DND-41 (cell line): ENCODE results near the gene FAM168A.

Experiments
- ATAC-seq: fragments of 200-7000 bp; cut with Tn5 transposase; 3 replicates; pipeline ENCODE4 v1.9.1; 2021; ENCODE audit warnings: low read depth; ENCODE audit not compliant: insufficient read depth
- DNase-seq: peaks from one replicate; pipeline ENCODE4 v3.0.0-alpha.2; 2020
- H2AFZ ChIP-seq: 2 replicates; pipeline ENCODE4 v1.6.0; 2012; ENCODE audit warnings: low read depth, low read length
- H3K27ac ChIP-seq: 2 replicates; pipeline ENCODE4 v1.5.1; 2012; ENCODE audit warnings: low read length, inconsistent platforms
- H3K27me3 ChIP-seq: fragments of 200-600 bp; sonication (generic); 2 replicates; pipeline ENCODE4 v1.6.0; 2012; ENCODE audit warnings: low read length, mild to moderate bottlenecking, inconsistent platforms; ENCODE audit not compliant: insufficient read depth, poor library complexity
- H3K36me3 ChIP-seq: 2 replicates; pipeline ENCODE4 v1.5.1; 2012; ENCODE audit warnings: low read length, inconsistent platforms; ENCODE audit not compliant: insufficient read depth
- H3K4me1 ChIP-seq: 2 replicates; pipeline ENCODE4 v1.5.1; 2012; ENCODE audit warnings: mild to moderate bottlenecking, low read length; ENCODE audit not compliant: insufficient read depth
- H3K4me2 ChIP-seq: 2 replicates; pipeline ENCODE4 v1.6.0; 2012; ENCODE audit warnings: mild to moderate bottlenecking, moderate library complexity, low read length, inconsistent platforms; ENCODE audit not compliant: insufficient read depth
- H3K4me3 ChIP-seq, 2 experiments: fragments of 200-600 bp in 1 of 2; shearing (Covaris generic) in 1 of 2; 2 replicates each; pipeline ENCODE4 v1.5.1; 2012 to 2016; ENCODE audit warnings: inconsistent platforms in 2 of 2, low read length in 2 of 2, mild to moderate bottlenecking in 2 of 2, low read depth in 1 of 2, moderate library complexity in 1 of 2
- H3K79me2 ChIP-seq: 2 replicates; pipeline ENCODE4 v1.6.0; 2012; ENCODE audit warnings: low read length, inconsistent platforms; ENCODE audit not compliant: insufficient read depth
- H3K9ac ChIP-seq: 2 replicates; pipeline ENCODE4 v1.6.0; 2012; ENCODE audit warnings: low read depth, mild to moderate bottlenecking, inconsistent platforms, low read length, moderate library complexity
- H3K9me3 ChIP-seq: 2 replicates; pipeline ENCODE4 v1.5.1; 2012; ENCODE audit warnings: low read length, moderate library complexity, mild to moderate bottlenecking, inconsistent platforms; ENCODE audit not compliant: insufficient read depth, severe bottlenecking
- H4K20me1 ChIP-seq: 2 replicates; pipeline ENCODE4 v1.6.0; 2012; ENCODE audit warnings: low read length; ENCODE audit not compliant: insufficient read depth
- EZH2 ChIP-seq: IDR thresholded peaks from 3 replicates; pipeline ENCODE4 v1.6.1; 2012; ENCODE audit warnings: borderline replicate concordance, low read depth, mild to moderate bottlenecking, moderate library complexity, low read length, inconsistent platforms; ENCODE audit not compliant: severe bottlenecking
- TF ChIP-seq, protein P1 (sequence below): IDR thresholded peaks from 2 replicates; pipeline ENCODE4 v1.5.1; 2012; ENCODE audit warnings: borderline replicate concordance, low read length, moderate library complexity, mild to moderate bottlenecking; ENCODE audit not compliant: poor library complexity, severe bottlenecking; ENCODE audit errors: extremely low read depth

FAM168A gene

GRCh38 chr11:73393011-73393380 is 204.9 kb downstream of the FAM168A start:
- Histone ChIP-seq H3K27me3 (no peaks in the 10 kb centered on the region), H4K20me1 (peaks cover 56% of the 10 kb centered on the region)

GRCh38 chr11:73392108-73393010 is 205.6 kb downstream of the FAM168A start:
- no peaks in the 10 kb centered on the region for H3K4me1 ChIP-seq
- peaks cover 72% of the 10 kb centered on the region for H3K36me3 ChIP-seq
- ATAC-seq = no peak

More at GRCh38 chr11:73393011-73393380, 204.9 kb downstream of the FAM168A start:
- Histone ChIP-seq H3K4me2 (no peak overlapping the region), H3K79me2 (peaks cover 26% of the 10 kb centered on the region), H2AFZ (no peak overlapping the region), H3K36me3 (peaks cover 78% of the 10 kb centered on the region), H3K9ac (no peak overlapping the region), H3K9me3 (no peaks in the 10 kb centered on the region), H3K27ac (no peak overlapping the region), H3K4me3 (no peak overlapping the region), H3K4me1 (no peaks in the 10 kb centered on the region)
- no peak for TF ChIP-seq EZH2
- DNase-seq (no peak), ATAC-seq (0 out of 3 replicates have a peak, but pooled peaks have one; percentile 2)

DNA sequence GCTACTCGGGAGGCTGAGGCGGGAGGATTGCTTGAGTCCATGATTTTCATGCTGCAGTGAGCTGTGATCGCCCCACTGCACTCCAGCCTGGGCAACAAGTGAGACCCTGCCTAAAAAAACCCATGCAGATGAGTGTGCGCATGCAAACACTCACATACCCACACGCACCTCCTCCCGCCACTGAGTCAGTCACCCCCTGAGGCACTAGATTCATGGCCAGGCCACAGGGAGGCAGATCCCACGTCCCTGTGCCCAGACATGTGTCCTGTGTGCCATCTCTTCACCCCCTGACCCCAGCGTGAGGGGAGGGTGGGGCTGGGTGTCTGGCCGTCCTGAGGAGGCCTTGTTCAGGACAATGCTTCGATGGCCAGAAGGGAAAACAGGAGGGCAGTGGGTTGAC is 206.2 kb downstream of the FAM168A start:
- DNase-seq (no peak), ATAC-seq (no peak)
- Histone ChIP-seq H3K4me3 (no peak overlapping the region), H4K20me1 (peaks cover 68% of the 10 kb centered on the region), H3K27me3 (no peaks in the 10 kb centered on the region), H3K4me2 (no peak overlapping the region), H3K9ac (no peak overlapping the region), H2AFZ (no peak overlapping the region), H3K79me2 (peaks cover 39% of the 10 kb centered on the region), H3K9me3 (no peaks in the 10 kb centered on the region), H3K36me3 (peaks cover 67% of the 10 kb centered on the region), H3K27ac (no peak overlapping the region), H3K4me1 (peaks cover under 1% of the 10 kb centered on the region; the same call in 1 of the 2 replicates)
- TF ChIP-seq, protein P1, sequence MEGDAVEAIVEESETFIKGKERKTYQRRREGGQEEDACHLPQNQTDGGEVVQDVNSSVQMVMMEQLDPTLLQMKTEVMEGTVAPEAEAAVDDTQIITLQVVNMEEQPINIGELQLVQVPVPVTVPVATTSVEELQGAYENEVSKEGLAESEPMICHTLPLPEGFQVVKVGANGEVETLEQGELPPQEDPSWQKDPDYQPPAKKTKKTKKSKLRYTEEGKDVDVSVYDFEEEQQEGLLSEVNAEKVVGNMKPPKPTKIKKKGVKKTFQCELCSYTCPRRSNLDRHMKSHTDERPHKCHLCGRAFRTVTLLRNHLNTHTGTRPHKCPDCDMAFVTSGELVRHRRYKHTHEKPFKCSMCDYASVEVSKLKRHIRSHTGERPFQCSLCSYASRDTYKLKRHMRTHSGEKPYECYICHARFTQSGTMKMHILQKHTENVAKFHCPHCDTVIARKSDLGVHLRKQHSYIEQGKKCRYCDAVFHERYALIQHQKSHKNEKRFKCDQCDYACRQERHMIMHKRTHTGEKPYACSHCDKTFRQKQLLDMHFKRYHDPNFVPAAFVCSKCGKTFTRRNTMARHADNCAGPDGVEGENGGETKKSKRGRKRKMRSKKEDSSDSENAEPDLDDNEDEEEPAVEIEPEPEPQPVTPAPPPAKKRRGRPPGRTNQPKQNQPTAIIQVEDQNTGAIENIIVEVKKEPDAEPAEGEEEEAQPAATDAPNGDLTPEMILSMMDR = no peak
- TF ChIP-seq EZH2 = no peak

More at GRCh38 chr11:73392108-73393010, 205.6 kb downstream of the FAM168A start:
- no peak for DNase-seq
- Histone ChIP-seq H3K4me3 (no peak overlapping the region), H4K20me1 (peaks cover 62% of the 10 kb centered on the region), H3K4me2 (no peak overlapping the region), H3K9me3 (no peaks in the 10 kb centered on the region), H3K79me2 (peaks cover 33% of the 10 kb centered on the region), H3K27ac (no peak overlapping the region), H3K9ac (no peak overlapping the region), H2AFZ (no peak overlapping the region), H3K27me3 (no peaks in the 10 kb centered on the region)
- TF ChIP-seq EZH2 = no peak
- TF ChIP-seq, protein P1 = no peak
